Progenitor cell of endocrine pancreas (in vitro differentiated cells): ENCODE results near the gene CYTH4. TPM values are rescaled to one million over a fixed set of nuclear protein-coding genes. Genes with fewer than 3 reads are reported as not detected.

ENCODE experiments used
- DNase-seq: peaks from one replicate; pipeline ENCODE4 v3.0.0; 2021; ENCODE audit warnings: low spot score; ENCODE audit not compliant: unreplicated experiment
- H3K27ac Mint-ChIP-seq: 2 replicates; pipeline ENCODE4 v1.8.0; 2021; ENCODE audit warnings: mild to moderate bottlenecking, moderate library complexity, mixed read lengths
- H3K27me3 Mint-ChIP-seq: 2 replicates; pipeline ENCODE4 v1.8.0; 2021; ENCODE audit warnings: mixed read lengths
- H3K36me3 Mint-ChIP-seq: 2 replicates; pipeline ENCODE4 v1.8.0; 2022; ENCODE audit warnings: mixed read lengths; ENCODE audit not compliant: insufficient read depth
- H3K4me1 Mint-ChIP-seq: 2 replicates; pipeline ENCODE4 v1.8.0; 2021; ENCODE audit warnings: low read depth, mixed read lengths
- H3K4me3 Mint-ChIP-seq: 2 replicates; pipeline ENCODE4 v1.8.0; 2021; ENCODE audit warnings: low read depth, mild to moderate bottlenecking, moderate library complexity, mixed read lengths
- H3K9me3 Mint-ChIP-seq: 2 replicates; pipeline ENCODE4 v1.8.0; 2021; ENCODE audit warnings: low read depth, mixed read lengths
- CTCF ChIP-seq: fragments of 200-600 bp; sonication (generic); IDR thresholded peaks from one replicate; pipeline ENCODE4 v1.5.0; 2021; ENCODE audit warnings: antibody characterized with exemption, mild to moderate bottlenecking; ENCODE audit not compliant: unreplicated experiment
- total RNA-seq: library from RNA; stranded (reverse); gene quantifications from 2 replicates; pipeline ENCODE4 v1.2.1, GENCODE V29; 2021

The CYTH4 gene
- total RNA-seq, 1 donor from 2014 or later = not detected

- Mint-ChIP-seq H3K36me3 (no peaks in the 10 kb centered on the region), H3K27ac (no peak overlapping the region), H3K4me3 (no peak overlapping the region), H3K9me3 (no peaks in the 10 kb centered on the region), H3K4me1 (peaks cover 21% of the 10 kb centered on the region), H3K27me3 (peaks cover 29% of the 10 kb centered on the region)
- DNase-seq = no peak
- TF ChIP-seq CTCF = no peak
These were observed 37.2 kb downstream of the CYTH4 start for GRCh38 chr22:37319469-37319868.

- DNase-seq = no peak
- no peaks in the 10 kb centered on the region for H3K36me3 Mint-ChIP-seq
- peak overlapping the region; percentile 23 for H3K27ac Mint-ChIP-seq
- peaks cover 21% of the 10 kb centered on the region for H3K4me1 Mint-ChIP-seq
- TF ChIP-seq CTCF = no peak
- peaks cover 29% of the 10 kb centered on the region for H3K27me3 Mint-ChIP-seq
- no peak overlapping the region for H3K4me3 Mint-ChIP-seq
- no peaks in the 10 kb centered on the region for H3K9me3 Mint-ChIP-seq
These were observed 38.7 kb downstream of the CYTH4 start for GRCh38 chr22:37320726-37321677.

GRCh38 chr22:37324340-37325038, 42.2 kb downstream of the CYTH4 start:
- peaks cover 29% of the 10 kb centered on the region for H3K4me1 Mint-ChIP-seq
- H3K27ac Mint-ChIP-seq = peak overlapping the region; percentile 35
- H3K27me3 Mint-ChIP-seq = peaks cover 15% of the 10 kb centered on the region
- H3K36me3 Mint-ChIP-seq = no peaks in the 10 kb centered on the region
- no peak for DNase-seq
- H3K4me3 Mint-ChIP-seq = no peak overlapping the region
- H3K9me3 Mint-ChIP-seq = no peaks in the 10 kb centered on the region
- no peak for TF ChIP-seq CTCF

GRCh38 chr22:37325039-37325395, 42.7 kb downstream of the CYTH4 start:
- Mint-ChIP-seq H3K9me3 (no peaks in the 10 kb centered on the region), H3K27ac (no peak overlapping the region), H3K27me3 (peaks cover 13% of the 10 kb centered on the region), H3K4me3 (no peak overlapping the region), H3K4me1 (peaks cover 28% of the 10 kb centered on the region), H3K36me3 (no peaks in the 10 kb centered on the region)
- no peak for DNase-seq
- no peak for TF ChIP-seq CTCF

- H3K4me1 Mint-ChIP-seq = peaks cover 30% of the 10 kb centered on the region
- H3K27me3 Mint-ChIP-seq = peaks cover 18% of the 10 kb centered on the region
- H3K36me3 Mint-ChIP-seq = no peaks in the 10 kb centered on the region
- peak overlapping the region; percentile 69 for H3K27ac Mint-ChIP-seq
- H3K9me3 Mint-ChIP-seq = no peaks in the 10 kb centered on the region
- no peak for TF ChIP-seq CTCF
- peak overlapping the region; percentile 50 for H3K4me3 Mint-ChIP-seq
- no peak for DNase-seq
These were observed 44.4 kb downstream of the CYTH4 start for GRCh38 chr22:37326726-37327125.
